ENCODE measurements around the gene EXOC8. TPM values are rescaled to one million over a fixed set of nuclear protein-coding genes. Genes with fewer than 3 reads are reported as not detected.

EXOC8 gene
- total and polyA plus RNA-seq, 2 donors (not counting 3 experiments of a cell fraction or from before 2014, with no cell fraction given): 2.8 to 13.2 TPM

DNA sequence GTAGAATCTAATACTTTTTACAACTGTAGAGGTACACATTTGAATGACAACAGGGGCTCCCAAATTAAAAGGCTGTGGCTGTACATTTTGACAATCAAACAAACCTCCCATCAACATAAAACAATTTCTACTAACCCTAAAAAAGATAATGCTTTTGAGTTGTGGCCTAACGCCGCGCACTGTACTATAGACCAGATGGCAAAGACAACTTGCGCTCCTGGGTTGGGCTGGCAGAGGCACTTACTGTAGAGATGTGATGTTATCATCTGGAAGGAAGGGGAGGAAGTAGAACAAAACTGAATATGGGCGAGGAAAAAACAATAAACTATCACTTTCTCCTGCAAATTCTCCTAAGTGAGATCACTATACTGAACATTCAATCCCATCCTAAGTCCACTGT lies 26.5 kb upstream of the EXOC8 start:
- Histone ChIP-seq H3K27ac (ENCODE audit: insufficient read depth, low read depth, low read length) (no peak overlapping the region), H3K4me2 (ENCODE audit: insufficient read depth, low read length) (no peak overlapping the region), H3K9ac (replicated peaks; ENCODE audit: extremely low read depth, insufficient read depth, low read length) (no peak overlapping the region), H3K79me2 (ENCODE audit: control insufficient read depth, insufficient read depth, low read length) (no peaks in the 10 kb centered on the region), H2AFZ (ENCODE audit: low read depth, low read length) (no peak overlapping the region), H3K9me3 (replicated peaks; ENCODE audit: control insufficient read depth, insufficient read depth, low read length) (no peaks in the 10 kb centered on the region), H3K36me3 (ENCODE audit: control insufficient read depth in 2 of 2, extremely low read depth in 1 of 2, insufficient read depth in 2 of 2, low read length in 2 of 2) (peaks cover 0 to 3% of the 10 kb centered on the region in 2 experiments), H3K4me3 (replicated peaks in 1 of 3; ENCODE audit: insufficient read depth in 1 of 3, low read depth in 1 of 3, low read length in 3 of 3) (no peak overlapping the region), H3K9me1 (replicated peaks; ENCODE audit: control insufficient read depth, extremely low read depth, insufficient read depth, low read length) (no peaks in the 10 kb centered on the region), H3K27me3 (ENCODE audit: control insufficient read depth in 2 of 2, insufficient read depth in 2 of 2, low read length in 2 of 2) (no peaks in the 10 kb centered on the region), H3K4me1 (ENCODE audit: control insufficient read depth, extremely low read depth, insufficient read depth, low read length) (no peaks in the 10 kb centered on the region), H4K20me1 (replicated peaks; ENCODE audit: control insufficient read depth, extremely low read depth, insufficient read depth, low read length) (no peaks in the 10 kb centered on the region)
- POLR2A ChIA-PET: no interaction called here
- BruUV-seq (replicated peaks): no TSS peak
- no peak for FAIRE-seq
- CTCF ChIA-PET: interaction anchor here (1.1 to 3.6 kb wide), 5 partner anchors 50 to 239 kb away, joined by 3 to 19 read pairs (median 8); no protein-coding TSS in a partner anchor
- intact Hi-C loops (cut with micrococcal nuclease): no loop called here
- no peak for TF ChIP-seq POLR2A (IDR thresholded peaks at IDR 0.05; ENCODE audit: low read depth, low read length)
- TF ChIP-seq, protein P1, sequence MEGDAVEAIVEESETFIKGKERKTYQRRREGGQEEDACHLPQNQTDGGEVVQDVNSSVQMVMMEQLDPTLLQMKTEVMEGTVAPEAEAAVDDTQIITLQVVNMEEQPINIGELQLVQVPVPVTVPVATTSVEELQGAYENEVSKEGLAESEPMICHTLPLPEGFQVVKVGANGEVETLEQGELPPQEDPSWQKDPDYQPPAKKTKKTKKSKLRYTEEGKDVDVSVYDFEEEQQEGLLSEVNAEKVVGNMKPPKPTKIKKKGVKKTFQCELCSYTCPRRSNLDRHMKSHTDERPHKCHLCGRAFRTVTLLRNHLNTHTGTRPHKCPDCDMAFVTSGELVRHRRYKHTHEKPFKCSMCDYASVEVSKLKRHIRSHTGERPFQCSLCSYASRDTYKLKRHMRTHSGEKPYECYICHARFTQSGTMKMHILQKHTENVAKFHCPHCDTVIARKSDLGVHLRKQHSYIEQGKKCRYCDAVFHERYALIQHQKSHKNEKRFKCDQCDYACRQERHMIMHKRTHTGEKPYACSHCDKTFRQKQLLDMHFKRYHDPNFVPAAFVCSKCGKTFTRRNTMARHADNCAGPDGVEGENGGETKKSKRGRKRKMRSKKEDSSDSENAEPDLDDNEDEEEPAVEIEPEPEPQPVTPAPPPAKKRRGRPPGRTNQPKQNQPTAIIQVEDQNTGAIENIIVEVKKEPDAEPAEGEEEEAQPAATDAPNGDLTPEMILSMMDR (IDR thresholded peaks at IDR 0.05; ENCODE audit: extremely low read depth in 1 of 2, insufficient read depth in 1 of 2, low read depth in 1 of 2, low read length in 2 of 2): no peak
- TF ChIP-seq MAX (IDR thresholded peaks at IDR 0.05; ENCODE audit: insufficient read depth, insufficient read length): no peak
- no peak for DNase-seq (ENCODE audit: low read depth, low spot score)
- dilution Hi-C loops (cut with MboI; ENCODE audit: extremely low pct_ligation_motif_present, low sequenced_read_pairs): no loop called here

- Histone ChIP-seq H3K9me3 (replicated peaks; ENCODE audit: control insufficient read depth, insufficient read depth, low read length) (no peaks in the 10 kb centered on the region), H3K9me1 (replicated peaks; ENCODE audit: control insufficient read depth, extremely low read depth, insufficient read depth, low read length) (no peaks in the 10 kb centered on the region), H2AFZ (ENCODE audit: low read depth, low read length) (no peak overlapping the region), H3K4me3 (replicated peaks in 1 of 3; ENCODE audit: insufficient read depth in 1 of 3, low read depth in 1 of 3, low read length in 3 of 3) (no peak overlapping the region), H3K79me2 (ENCODE audit: control insufficient read depth, insufficient read depth, low read length) (no peaks in the 10 kb centered on the region), H3K36me3 (ENCODE audit: control insufficient read depth in 2 of 2, extremely low read depth in 1 of 2, insufficient read depth in 2 of 2, low read length in 2 of 2) (peaks cover 0 to 3% of the 10 kb centered on the region in 2 experiments), H3K27ac (ENCODE audit: insufficient read depth, low read depth, low read length) (no peak overlapping the region), H3K9ac (replicated peaks; ENCODE audit: extremely low read depth, insufficient read depth, low read length) (no peak overlapping the region), H4K20me1 (replicated peaks; ENCODE audit: control insufficient read depth, extremely low read depth, insufficient read depth, low read length) (no peaks in the 10 kb centered on the region), H3K4me2 (ENCODE audit: insufficient read depth, low read length) (no peak overlapping the region), H3K27me3 (ENCODE audit: control insufficient read depth in 2 of 2, insufficient read depth in 2 of 2, low read length in 2 of 2) (no peaks in the 10 kb centered on the region), H3K4me1 (ENCODE audit: control insufficient read depth, extremely low read depth, insufficient read depth, low read length) (no peaks in the 10 kb centered on the region)
- BruUV-seq (replicated peaks): no TSS peak
- TF ChIP-seq MYC (IDR thresholded peaks at IDR 0.05; ENCODE audit: low read depth, low read length) (no peak), GATA2 (IDR thresholded peaks at IDR 0.05; ENCODE audit: insufficient read depth, insufficient read length, low read depth, low read length) (no peak), JUN (IDR thresholded peaks at IDR 0.05; ENCODE audit: borderline replicate concordance, insufficient read depth, insufficient read length, low read depth) (no peak), POLR2AphosphoS5 (IDR thresholded peaks at IDR 0.05; ENCODE audit: insufficient read depth, low read depth, low read length) (no peak), MAX (IDR thresholded peaks at IDR 0.05; ENCODE audit: insufficient read depth, insufficient read length) (no peak), EZH2 (IDR thresholded peaks at IDR 0.05; ENCODE audit: borderline replicate concordance, low read depth, low read length, severe bottlenecking) (no peak), POLR2A (IDR thresholded peaks at IDR 0.05; ENCODE audit: low read depth, low read length) (no peak), FOS (IDR thresholded peaks at IDR 0.05; ENCODE audit: borderline replicate concordance, insufficient read depth, low read length) (no peak)
- TF ChIP-seq, protein P1 (IDR thresholded peaks at IDR 0.05; ENCODE audit: extremely low read depth in 1 of 2, insufficient read depth in 1 of 2, low read depth in 1 of 2, low read length in 2 of 2): no peak
- DNase-seq (ENCODE audit: low read depth, low spot score): no peak
- intact Hi-C loops (cut with micrococcal nuclease): no loop called here
- ChIA-PET POLR2A (no interaction called here), CTCF (interaction anchor here (0.9 to 3.6 kb wide), 12 partner anchors 17 to 240 kb away, joined by 3 to 19 read pairs (median 4); partner anchors contain the start of genes EGLN1, EXOC8 and SPRTN)
- no peak for FAIRE-seq
- dilution Hi-C loops (cut with MboI; ENCODE audit: extremely low pct_ligation_motif_present, low sequenced_read_pairs): no loop called here
These were observed 26.0 kb upstream of the EXOC8 start for GRCh38 chr1:231363624-231364023.

Measured in endothelial cell of umbilical vein (primary cell).